Measurements from ENCODE around the gene AWAT2.

The AWAT2 gene

GRCh38 chrX:70054391-70054790, 4.7 kb upstream of the AWAT2 start:
- TF ChIP-seq, protein P1, sequence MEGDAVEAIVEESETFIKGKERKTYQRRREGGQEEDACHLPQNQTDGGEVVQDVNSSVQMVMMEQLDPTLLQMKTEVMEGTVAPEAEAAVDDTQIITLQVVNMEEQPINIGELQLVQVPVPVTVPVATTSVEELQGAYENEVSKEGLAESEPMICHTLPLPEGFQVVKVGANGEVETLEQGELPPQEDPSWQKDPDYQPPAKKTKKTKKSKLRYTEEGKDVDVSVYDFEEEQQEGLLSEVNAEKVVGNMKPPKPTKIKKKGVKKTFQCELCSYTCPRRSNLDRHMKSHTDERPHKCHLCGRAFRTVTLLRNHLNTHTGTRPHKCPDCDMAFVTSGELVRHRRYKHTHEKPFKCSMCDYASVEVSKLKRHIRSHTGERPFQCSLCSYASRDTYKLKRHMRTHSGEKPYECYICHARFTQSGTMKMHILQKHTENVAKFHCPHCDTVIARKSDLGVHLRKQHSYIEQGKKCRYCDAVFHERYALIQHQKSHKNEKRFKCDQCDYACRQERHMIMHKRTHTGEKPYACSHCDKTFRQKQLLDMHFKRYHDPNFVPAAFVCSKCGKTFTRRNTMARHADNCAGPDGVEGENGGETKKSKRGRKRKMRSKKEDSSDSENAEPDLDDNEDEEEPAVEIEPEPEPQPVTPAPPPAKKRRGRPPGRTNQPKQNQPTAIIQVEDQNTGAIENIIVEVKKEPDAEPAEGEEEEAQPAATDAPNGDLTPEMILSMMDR (conservative IDR thresholded peaks at IDR 0.05; ENCODE audit: low read length): no peak
- DNase-seq (ENCODE audit: low read depth): no peak
- H3K4me3 ChIP-seq (ENCODE audit: low read length): no peak overlapping the region

- TF ChIP-seq, protein P1 (conservative IDR thresholded peaks at IDR 0.05; ENCODE audit: low read length): no peak
- no peak for DNase-seq (ENCODE audit: low read depth)
- no peak overlapping the region for H3K4me3 ChIP-seq (ENCODE audit: low read length)
These were observed 3.3 kb upstream of the AWAT2 start for GRCh38 chrX:70052895-70053615.

DNA sequence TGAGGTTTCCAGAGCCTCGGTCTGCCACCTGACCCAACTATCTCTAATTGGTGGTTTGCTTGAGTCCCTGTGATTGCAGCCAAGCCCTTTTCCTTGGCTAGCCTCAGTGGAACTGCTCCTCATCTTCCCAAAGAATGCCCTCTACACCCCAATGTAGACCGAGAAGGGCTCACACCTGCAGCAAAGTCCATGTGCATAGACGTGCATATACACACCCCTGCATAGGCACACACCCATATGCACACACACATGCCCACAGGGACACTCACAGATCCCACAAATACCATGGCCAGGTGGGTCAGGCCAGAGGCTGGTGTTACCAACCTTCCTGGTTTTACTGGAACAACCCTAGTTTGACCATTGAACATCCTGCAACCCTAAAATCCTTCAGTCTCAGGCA, 332 bp downstream of the AWAT2 start:
- no peak for DNase-seq (ENCODE audit: low read depth)
- H3K4me3 ChIP-seq (ENCODE audit: low read length): no peak overlapping the region
- TF ChIP-seq, protein P1 (conservative IDR thresholded peaks at IDR 0.05; ENCODE audit: low read length): no peak

- DNase-seq (ENCODE audit: low read depth): peak; percentile 47
- TF ChIP-seq, protein P1 (conservative IDR thresholded peaks at IDR 0.05; ENCODE audit: low read length): no peak
- H3K4me3 ChIP-seq (ENCODE audit: low read length): no peak overlapping the region
These were observed 2.8 kb downstream of the AWAT2 start for GRCh38 chrX:70046978-70047377.

DNA sequence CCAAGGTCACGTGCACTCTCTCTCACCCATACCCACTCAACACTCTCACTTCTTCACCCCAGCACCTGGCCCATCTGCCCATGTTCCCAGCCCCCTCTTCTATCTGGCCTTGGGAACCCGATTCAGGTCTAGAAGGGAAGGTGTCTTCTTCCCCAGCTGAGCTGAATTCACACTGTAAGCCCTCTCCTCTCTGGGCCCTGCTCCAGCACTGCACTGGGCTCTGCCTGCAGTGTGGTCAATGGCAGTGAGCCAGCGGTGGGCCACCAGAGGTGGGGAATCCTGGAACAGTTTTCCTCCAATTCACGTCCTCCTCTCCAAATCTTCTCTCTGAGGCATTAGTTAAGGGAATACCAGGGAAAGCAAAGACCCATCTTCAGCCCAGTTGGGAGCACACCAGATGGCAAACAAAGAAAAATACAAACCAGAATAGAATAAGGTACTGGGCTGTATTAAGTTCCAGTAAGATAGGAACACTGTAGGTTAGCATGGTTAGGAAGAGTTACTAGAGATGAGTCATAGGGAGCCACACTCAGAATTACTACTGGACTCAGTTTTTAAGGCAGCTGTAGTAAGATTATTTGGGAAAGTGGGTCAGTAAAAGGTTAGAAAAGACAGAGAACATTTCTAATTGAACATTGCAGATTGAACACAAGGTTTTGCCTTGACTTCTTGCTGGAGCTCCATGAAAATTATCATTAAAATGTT, 5.0 kb downstream of the AWAT2 start:
- TF ChIP-seq, protein P1 (conservative IDR thresholded peaks at IDR 0.05; ENCODE audit: low read length): no peak
- no peak overlapping the region for H3K4me3 ChIP-seq (ENCODE audit: low read length)
- no peak for DNase-seq (ENCODE audit: low read depth)

- TF ChIP-seq, protein P1 (conservative IDR thresholded peaks at IDR 0.05; ENCODE audit: low read length): no peak
- H3K4me3 ChIP-seq (ENCODE audit: low read length): no peak overlapping the region
- DNase-seq (ENCODE audit: low read depth): no peak
These were observed 6.1 kb downstream of the AWAT2 start for GRCh38 chrX:70043685-70044084.
